IMR-90 (cell line): ENCODE measurements around the gene CLEC7A. TPM values are rescaled to one million over a fixed set of nuclear protein-coding genes. Genes with fewer than 3 reads are reported as not detected.

ENCODE experiments used
- ATAC-seq: fragments of 200-7000 bp; cut with Tn5 transposase; 2 replicates; pipeline ENCODE4 v1.9.1; 2020; ENCODE audit warnings: low read depth, mild to moderate bottlenecking, moderate library complexity
- BruUV-seq: library from RNA; stranded (reverse); fragments of 400-500 nt; replicated peaks from 2 replicates; lab custom pipeline; 2021; lab: Mats Ljungman, UMichigan
- CTCF ChIA-PET: fragments of 300-600 bp; formaldehyde crosslinking; extraction: SDS; loops from one replicate; lab custom pipeline; 2021; ENCODE audit warnings: antibody characterized with exemption; lab: Yijun Ruan, JAX
- POLR2A ChIA-PET: fragments of 300-600 bp; sonication (Branson Sonifier 250); formaldehyde crosslinking; loops from one replicate; lab custom pipeline; 2022; ENCODE audit warnings: antibody characterized with exemption; ENCODE audit not compliant: unreplicated experiment; lab: Charles Lee
- DNase-seq: peaks from one replicate; pipeline ENCODE4 v3.0.0; 2013
- H2AFZ ChIP-seq: replicated peaks from 2 replicates; pipeline ENCODE3; 2013; ENCODE audit warnings: low read length, mild to moderate bottlenecking; ENCODE audit not compliant: poor library complexity
- H2AK5ac ChIP-seq: 2 replicates; pipeline ENCODE4 v1.6.1; 2013; ENCODE audit warnings: low read depth, low read length, inconsistent platforms
- H2AK9ac ChIP-seq: replicated peaks from 2 replicates; pipeline ENCODE3; 2013; ENCODE audit warnings: mild to moderate bottlenecking, low read depth, low read length, moderate library complexity; ENCODE audit not compliant: poor library complexity
- H2BK120ac ChIP-seq: 2 replicates; pipeline ENCODE4 v1.6.1; 2013; ENCODE audit warnings: low read depth, low read length, inconsistent platforms
- H2BK15ac ChIP-seq: 3 replicates; pipeline ENCODE4 v1.6.1; 2013; ENCODE audit warnings: low read depth, low read length, inconsistent platforms
- H2BK20ac ChIP-seq: 2 replicates; pipeline ENCODE4 v1.6.1; 2013; ENCODE audit warnings: low read depth, mild to moderate bottlenecking, inconsistent platforms, low read length, moderate library complexity
- H2BK5ac ChIP-seq: 2 replicates; pipeline ENCODE4 v1.6.1; 2013; ENCODE audit warnings: mild to moderate bottlenecking, low read depth, low read length, inconsistent platforms; ENCODE audit not compliant: poor library complexity, severe bottlenecking
- H3K14ac ChIP-seq: replicated peaks from 2 replicates; pipeline ENCODE4 v1.6.1; 2013; ENCODE audit warnings: low read depth, low read length, inconsistent platforms
- H3K18ac ChIP-seq: 2 replicates; pipeline ENCODE4 v1.6.1; 2013; ENCODE audit warnings: low read depth, low read length, control low read depth
- H3K23ac ChIP-seq: 2 replicates; pipeline ENCODE4 v1.6.1; 2013; ENCODE audit warnings: low read depth, low read length, inconsistent platforms
- H3K27ac ChIP-seq: 2 replicates; pipeline ENCODE4 v1.5.1; 2013; ENCODE audit warnings: mild to moderate bottlenecking, control low read depth, low read length; ENCODE audit not compliant: insufficient read depth
- H3K27me3 ChIP-seq: 2 replicates; pipeline ENCODE4 v1.6.1; 2013; ENCODE audit warnings: low read length; ENCODE audit not compliant: control insufficient read depth, insufficient read depth
- H3K36me3 ChIP-seq: 2 replicates; pipeline ENCODE4 v1.6.1; 2013; ENCODE audit warnings: low read length, mixed read lengths; ENCODE audit not compliant: control insufficient read depth, insufficient read depth
- H3K4ac ChIP-seq: 2 replicates; pipeline ENCODE4 v1.6.1; 2013; ENCODE audit warnings: low read depth, low read length, inconsistent platforms
- H3K4me1 ChIP-seq: 2 replicates; pipeline ENCODE4 v1.6.1; 2013; ENCODE audit warnings: low read length, mixed read lengths; ENCODE audit not compliant: control insufficient read depth, insufficient read depth
- H3K4me2 ChIP-seq: 2 replicates; pipeline ENCODE4 v1.6.1; 2013; ENCODE audit warnings: low read depth, mild to moderate bottlenecking, control low read depth, low read length, moderate library complexity
- H3K4me3 ChIP-seq: 2 replicates; pipeline ENCODE4 v1.5.1; 2013; ENCODE audit warnings: low read depth, mild to moderate bottlenecking, control low read depth, low read length, moderate library complexity; ENCODE audit not compliant: insufficient read depth
- H3K56ac ChIP-seq: 2 replicates; pipeline ENCODE4 v1.6.1; 2013; ENCODE audit warnings: low read length, inconsistent platforms; ENCODE audit not compliant: insufficient read depth; ENCODE audit errors: extremely low read depth
- H3K79me1 ChIP-seq, 2 experiments: 2 replicates each; pipeline ENCODE4 v1.6.1; 2013; ENCODE audit warnings: low read length in 2 of 2, inconsistent platforms in 1 of 2, low read depth in 1 of 2
- H3K9ac ChIP-seq: 2 replicates; pipeline ENCODE4 v1.6.1; 2013; ENCODE audit warnings: low read depth, low read length, control low read depth
- H3K9me1 ChIP-seq: 2 replicates; pipeline ENCODE4 v1.6.1; 2013; ENCODE audit warnings: low read length, inconsistent platforms; ENCODE audit not compliant: insufficient read depth
- H3K9me3 ChIP-seq: 2 replicates; pipeline ENCODE4 v1.6.1; 2013; ENCODE audit warnings: low read length; ENCODE audit not compliant: control insufficient read depth, insufficient read depth
- H4K20me1 ChIP-seq: 2 replicates; pipeline ENCODE4 v1.6.1; 2013; ENCODE audit warnings: low read length, inconsistent platforms; ENCODE audit not compliant: insufficient read depth
- H4K5ac ChIP-seq: 2 replicates; pipeline ENCODE4 v1.6.1; 2013; ENCODE audit warnings: mild to moderate bottlenecking, low read depth, low read length, control low read depth
- H4K8ac ChIP-seq, 2 experiments: 2 replicates each; pipeline ENCODE4 v1.6.1; 2013; ENCODE audit warnings: low read depth in 2 of 2, low read length in 2 of 2, control low read depth in 1 of 2, inconsistent platforms in 1 of 2
- H4K91ac ChIP-seq: 2 replicates; pipeline ENCODE4 v1.6.1; 2013; ENCODE audit warnings: low read depth, low read length, inconsistent platforms; ENCODE audit not compliant: insufficient read depth
- BHLHE40 ChIP-seq: fragments of 150-350 bp; IDR thresholded peaks from 2 replicates; pipeline ENCODE4 v1.6.1; 2016; ENCODE audit warnings: mild to moderate bottlenecking, low read depth, low read length
- ELK1 ChIP-seq: fragments of 150-350 bp; IDR thresholded peaks from 2 replicates; pipeline ENCODE4 v1.6.1; 2016; ENCODE audit warnings: low read depth, mild to moderate bottlenecking, low read length, moderate library complexity, borderline replicate concordance
- FOS ChIP-seq: fragments of 150-350 bp; IDR thresholded peaks from 2 replicates; pipeline ENCODE4 v1.6.1; 2016; ENCODE audit warnings: low read depth, low read length
- MAFK ChIP-seq: IDR thresholded peaks from 2 replicates; pipeline ENCODE4 v1.6.1; 2012; ENCODE audit warnings: low read depth, low read length, improper control_type of control experiment
- MXI1 ChIP-seq: IDR thresholded peaks from 2 replicates; pipeline ENCODE4 v1.6.1; 2012; ENCODE audit warnings: low read depth, mild to moderate bottlenecking, low read length, moderate library complexity, borderline replicate concordance
- NFE2L2 ChIP-seq: fragments of 150-350 bp; IDR thresholded peaks from 2 replicates; pipeline ENCODE4 v1.6.1; 2016; ENCODE audit warnings: low read depth, mild to moderate bottlenecking, low read length
- RFX5 ChIP-seq: IDR thresholded peaks from 2 replicates; pipeline ENCODE4 v1.8.0; 2012; ENCODE audit warnings: low read depth, mild to moderate bottlenecking, low read length, moderate library complexity
- SMC3 ChIP-seq: fragments of 150-350 bp; IDR thresholded peaks from 2 replicates; pipeline ENCODE4 v1.6.1; 2016; ENCODE audit warnings: low read depth, mild to moderate bottlenecking, antibody characterized with exemption, low read length, moderate library complexity
- WGBS, 2 experiments: methylation state at CpG; one replicate each; pipeline versions ENCODE4 v1.1.5 to v1.1.7; 2013; ENCODE audit warnings: missing lambda C conversion rate in 2 of 2; ENCODE audit not compliant: insufficient read length in 1 of 2; ENCODE audit errors: extremely low coverage in 2 of 2; 5-methylcytosine and 5-hydroxymethylcytosine counted together
- dilution Hi-C: fragments of 300-500 bp; cut with HindIII; formaldehyde crosslinking; loops from one replicate; pipeline ENCODE4 v1.14.3; 2018; ENCODE audit warnings: low sequenced_read_pairs; ENCODE audit not compliant: unreplicated experiment
- in situ Hi-C: fragments of 300-500 bp; cut with MboI; formaldehyde crosslinking; loops from 3 replicates; pipeline ENCODE4 v1.14.3; 2019; ENCODE audit warnings: low sequenced_read_pairs, inconsistent platforms, mixed read lengths
- intact Hi-C: fragments of 100-400 bp; cut with micrococcal nuclease; formaldehyde crosslinking; loops from 2 replicates; pipeline ENCODE4 v1.10.0; 2022
- polyA plus RNA-seq, 3 experiments: library from polyadenylated mRNA; depleted of rRNA; stranded (reverse); fragments of >200 nt; gene quantifications; 2 replicates each; pipeline ENCODE4 v1.2.3, GENCODE V29; 2012; ENCODE audit warnings: low replicate concordance in 1 of 3
- total RNA-seq: library from RNA; depleted of rRNA; stranded (reverse); fragments of >200 nt; gene quantifications from 2 replicates; pipeline ENCODE4 v1.2.3, GENCODE V29; 2012

Gene CLEC7A
- total and polyA plus RNA-seq, 2 of the 4 experiments (the other 2 are of a cell fraction) = not detected

GRCh38 chr12:10154145-10154496, 24.1 kb upstream of the CLEC7A start:
- ChIA-PET CTCF (interaction anchor here (0.9 to 2.6 kb wide), 3 partner anchors 11 to 404 kb away, joined by 3 to 31 read pairs (median 6); no protein-coding TSS in a partner anchor), POLR2A (interaction anchor here (0.9 kb wide), 1 partner anchor 59 kb away, joined by 3 read pairs; no protein-coding TSS in a partner anchor)
- Histone ChIP-seq H4K20me1 (no peaks in the 10 kb centered on the region), H4K5ac (peak overlapping the region; percentile 97), H2BK15ac (peak overlapping the region; percentile 79; the same call in 2 of the 3 replicates), H3K9me3 (no peaks in the 10 kb centered on the region), H2AFZ (peak overlapping the region; percentile 98), H2BK20ac (peak overlapping the region; percentile 45), H3K4me1 (peaks cover 8% of the 10 kb centered on the region), H3K27ac (peak overlapping the region; percentile 68), H3K27me3 (no peaks in the 10 kb centered on the region), H2BK5ac (no peak overlapping the region), H3K4me2 (peak overlapping the region; percentile 75; the same call in 1 of the 2 replicates), H3K9ac (no peak overlapping the region), H3K56ac (no peak overlapping the region), H3K79me1 (no peaks in the 10 kb centered on the region), H2AK5ac (peak overlapping the region; percentile 36), H3K4me3 (no peak overlapping the region), H2AK9ac (peak overlapping the region; percentile 53), H3K4ac (peak overlapping the region; percentile 95), H3K23ac (peak overlapping the region; percentile 44; the same call in 1 of the 2 replicates), H4K91ac (peak overlapping the region; percentile 90), H3K36me3 (no peaks in the 10 kb centered on the region), H4K8ac (peak overlapping the region; percentile 42 to 94), H3K14ac (peak overlapping the region; percentile 93), H3K18ac (peak overlapping the region; percentile 85), H2BK120ac (peak overlapping the region; percentile 98), H3K9me1 (no peaks in the 10 kb centered on the region)
- ATAC-seq (no peak), DNase-seq (no peak)
- intact Hi-C loops (no loop called here), dilution Hi-C loops (no loop called here), in situ Hi-C loops (loop anchor here (5.0 kb wide), 1 partner anchor 38 kb away; no protein-coding TSS in a partner anchor)
- TF ChIP-seq RFX5 (no peak), BHLHE40 (no peak), MXI1 (no peak), SMC3 (no peak), NFE2L2 (no peak), ELK1 (no peak), MAFK (no peak), FOS (no peak)
- WGBS, 2 experiments = no CpG with 5 or more reads among the region's 6 CpGs
- no TSS peak for BruUV-seq
